SK-N-SH treated with all-trans-retinoic acid at 6 μM for 48 hours (cell line): ENCODE measurements around the gene AEBP2.

Experiments
- ATAC-seq: fragments of 200-7000 bp; cut with Tn5 transposase; 3 replicates; pipeline ENCODE4 v1.9.1; 2020; ENCODE audit warnings: mild to moderate bottlenecking, moderate library complexity
- ARNTL ChIP-seq: fragments of 450-650 bp; formaldehyde crosslinking; IDR thresholded peaks from 2 replicates; pipeline ENCODE4 v1.5.0; 2020; ENCODE audit warnings: low read depth, mild to moderate bottlenecking, moderate library complexity, borderline replicate concordance
- BACH2 ChIP-seq: fragments of 250-450 bp; sonication (Bioruptor Pico); IDR thresholded peaks from 2 replicates; pipeline ENCODE4 v1.9.0; 2021; ENCODE audit warnings: mild to moderate bottlenecking, borderline replicate concordance
- CSDC2 ChIP-seq: fragments of 250-450 bp; sonication (Bioruptor Pico); IDR thresholded peaks from 2 replicates; pipeline ENCODE4 v1.5.0; 2020; ENCODE audit warnings: mild to moderate bottlenecking, moderate library complexity
- ESRRG ChIP-seq: fragments of 250-450 bp; sonication (Bioruptor Pico); IDR thresholded peaks from 2 replicates; pipeline ENCODE4 v1.6.1; 2021; ENCODE audit warnings: mild to moderate bottlenecking
- GLIS3 ChIP-seq: fragments of 250-450 bp; sonication (Bioruptor Pico); IDR thresholded peaks from 2 replicates; pipeline ENCODE4 v1.5.0; 2020; ENCODE audit warnings: mild to moderate bottlenecking, moderate library complexity
- OSR1 ChIP-seq: fragments of 250-450 bp; sonication (Bioruptor Pico); IDR thresholded peaks from 2 replicates; pipeline ENCODE4 v1.8.0; 2022; ENCODE audit warnings: moderate library complexity, mild to moderate bottlenecking, inconsistent platforms
- PATZ1 ChIP-seq: fragments of 250-450 bp; sonication (Bioruptor Pico); IDR thresholded peaks from 2 replicates; pipeline ENCODE4 v1.8.0; 2020; ENCODE audit warnings: mild to moderate bottlenecking, moderate library complexity, borderline replicate concordance
- PPARA ChIP-seq: fragments of 250-450 bp; sonication (Bioruptor Pico); IDR thresholded peaks from 2 replicates; pipeline ENCODE4 v1.5.0; 2020; ENCODE audit warnings: mild to moderate bottlenecking, borderline replicate concordance
- RARB ChIP-seq: fragments of 250-450 bp; sonication (Bioruptor Pico); IDR thresholded peaks from 2 replicates; pipeline ENCODE4 v1.8.0; 2021; ENCODE audit warnings: mild to moderate bottlenecking, moderate library complexity
- SNAI2 ChIP-seq: fragments of 250-450 bp; sonication (Bioruptor Pico); IDR thresholded peaks from 2 replicates; pipeline ENCODE4 v1.5.0; 2020; ENCODE audit warnings: mild to moderate bottlenecking, moderate library complexity
- TOX ChIP-seq: fragments of 250-450 bp; sonication (Bioruptor Pico); IDR thresholded peaks from 2 replicates; pipeline ENCODE4 v1.8.0; 2021; ENCODE audit warnings: mild to moderate bottlenecking, moderate library complexity, borderline replicate concordance
- TSHZ2 ChIP-seq: fragments of 250-450 bp; sonication (Bioruptor Pico); IDR thresholded peaks from 2 replicates; pipeline ENCODE4 v1.5.0; 2020; ENCODE audit warnings: mild to moderate bottlenecking, moderate library complexity
- ZC3H10 ChIP-seq: fragments of 250-450 bp; sonication (Bioruptor Pico); IDR thresholded peaks from 2 replicates; pipeline ENCODE4 v1.5.1; 2021; ENCODE audit warnings: mild to moderate bottlenecking, moderate library complexity
- ZFP3 ChIP-seq: fragments of 250-450 bp; sonication (Bioruptor Pico); IDR thresholded peaks from 2 replicates; pipeline ENCODE4 v1.5.0; 2020; ENCODE audit warnings: mild to moderate bottlenecking, moderate library complexity
- ZFP30 ChIP-seq: fragments of 450-650 bp; formaldehyde crosslinking; IDR thresholded peaks from 2 replicates; pipeline ENCODE4 v1.5.0; 2022; ENCODE audit warnings: mild to moderate bottlenecking, moderate library complexity
- ZNF565 ChIP-seq: fragments of 450-650 bp; formaldehyde crosslinking; conservative IDR thresholded peaks from 2 replicates; pipeline ENCODE4 v1.5.0; 2020; ENCODE audit warnings: low read depth, mild to moderate bottlenecking, moderate library complexity
- ZNF70 ChIP-seq: fragments of 450-650 bp; formaldehyde crosslinking; IDR thresholded peaks from 2 replicates; pipeline ENCODE4 v1.5.0; 2020; ENCODE audit warnings: mild to moderate bottlenecking, moderate library complexity
- ZNF8 ChIP-seq: fragments of 450-650 bp; formaldehyde crosslinking; IDR thresholded peaks from 2 replicates; pipeline ENCODE4 v1.5.0; 2020; ENCODE audit warnings: mild to moderate bottlenecking, moderate library complexity
- TF ChIP-seq, protein P1 (sequence below): fragments of 250-450 bp; sonication (Bioruptor Pico); IDR thresholded peaks from 2 replicates; pipeline ENCODE4 v1.8.0; 2021; ENCODE audit warnings: low read depth, mild to moderate bottlenecking, moderate library complexity, borderline replicate concordance
- TF ChIP-seq, protein P2 (sequence below): fragments of 250-450 bp; sonication (Bioruptor Pico); IDR thresholded peaks from 2 replicates; pipeline ENCODE4 v1.5.1; 2021; ENCODE audit warnings: mild to moderate bottlenecking, moderate library complexity

Gene AEBP2

GRCh38 chr12:19456176-19456575 is 16.9 kb downstream of the AEBP2 start:
- no peak for TF ChIP-seq ZC3H10 (CRISPR knock-in tag)
- no peak for TF ChIP-seq GLIS3 (CRISPR knock-in tag)
- no peak for TF ChIP-seq BACH2
- no peak for TF ChIP-seq TOX
- no peak for TF ChIP-seq TSHZ2 (CRISPR knock-in tag)
- TF ChIP-seq, protein P1, sequence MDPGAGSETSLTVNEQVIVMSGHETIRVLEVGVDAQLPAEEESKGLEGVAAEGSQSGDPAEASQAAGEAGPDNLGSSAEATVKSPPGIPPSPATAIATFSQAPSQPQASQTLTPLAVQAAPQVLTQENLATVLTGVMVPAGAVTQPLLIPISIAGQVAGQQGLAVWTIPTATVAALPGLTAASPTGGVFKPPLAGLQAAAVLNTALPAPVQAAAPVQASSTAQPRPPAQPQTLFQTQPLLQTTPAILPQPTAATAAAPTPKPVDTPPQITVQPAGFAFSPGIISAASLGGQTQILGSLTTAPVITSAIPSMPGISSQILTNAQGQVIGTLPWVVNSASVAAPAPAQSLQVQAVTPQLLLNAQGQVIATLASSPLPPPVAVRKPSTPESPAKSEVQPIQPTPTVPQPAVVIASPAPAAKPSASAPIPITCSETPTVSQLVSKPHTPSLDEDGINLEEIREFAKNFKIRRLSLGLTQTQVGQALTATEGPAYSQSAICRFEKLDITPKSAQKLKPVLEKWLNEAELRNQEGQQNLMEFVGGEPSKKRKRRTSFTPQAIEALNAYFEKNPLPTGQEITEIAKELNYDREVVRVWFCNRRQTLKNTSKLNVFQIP (CRISPR knock-in tag): no peak
- no peak for TF ChIP-seq SNAI2 (CRISPR knock-in tag)
- TF ChIP-seq PATZ1 (CRISPR knock-in tag): no peak
- TF ChIP-seq RARB (CRISPR knock-in tag): no peak
- TF ChIP-seq ZNF70: no peak
- no peak for TF ChIP-seq ZNF8 (CRISPR knock-in tag)
- no peak for ATAC-seq

- ATAC-seq: no peak
- TF ChIP-seq, protein P1 (CRISPR knock-in tag): no peak
- TF ChIP-seq ZFP3 (CRISPR knock-in tag) (no peak), TSHZ2 (CRISPR knock-in tag) (no peak), PATZ1 (CRISPR knock-in tag) (no peak), OSR1 (CRISPR knock-in tag) (no peak), ARNTL (CRISPR knock-in tag) (no peak)
These were observed 18.3 kb downstream of the AEBP2 start for GRCh38 chr12:19457561-19457960.

DNA sequence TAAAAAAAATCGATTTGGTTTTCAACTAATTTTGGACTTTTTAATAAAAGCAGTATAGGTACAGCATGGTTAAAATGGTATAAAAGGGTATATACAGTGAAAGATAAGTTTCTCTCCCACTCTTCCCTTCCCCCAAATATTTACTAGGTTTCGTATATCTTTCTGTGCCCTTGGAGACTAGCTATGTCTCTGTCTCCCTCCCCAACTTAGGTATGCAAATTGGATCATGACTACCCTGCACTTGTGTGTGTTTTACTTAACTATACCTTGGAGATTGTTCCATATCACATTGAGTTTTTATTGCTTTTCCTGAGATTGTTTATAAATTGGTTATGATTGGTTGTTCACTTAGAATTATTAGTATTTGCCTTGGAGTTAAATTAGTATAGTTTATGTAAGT is 19.4 kb downstream of the AEBP2 start:
- no peak for ATAC-seq
- TF ChIP-seq SNAI2 (CRISPR knock-in tag) (no peak), ARNTL (CRISPR knock-in tag) (no peak), TSHZ2 (CRISPR knock-in tag) (no peak), ZFP30 (CRISPR knock-in tag) (no peak), BACH2 (no peak), OSR1 (CRISPR knock-in tag) (no peak), ZC3H10 (CRISPR knock-in tag) (no peak), RARB (CRISPR knock-in tag) (no peak), PPARA (no peak), ESRRG (CRISPR knock-in tag) (no peak), ZNF565 (no peak), CSDC2 (no peak)
- TF ChIP-seq, protein P2, sequence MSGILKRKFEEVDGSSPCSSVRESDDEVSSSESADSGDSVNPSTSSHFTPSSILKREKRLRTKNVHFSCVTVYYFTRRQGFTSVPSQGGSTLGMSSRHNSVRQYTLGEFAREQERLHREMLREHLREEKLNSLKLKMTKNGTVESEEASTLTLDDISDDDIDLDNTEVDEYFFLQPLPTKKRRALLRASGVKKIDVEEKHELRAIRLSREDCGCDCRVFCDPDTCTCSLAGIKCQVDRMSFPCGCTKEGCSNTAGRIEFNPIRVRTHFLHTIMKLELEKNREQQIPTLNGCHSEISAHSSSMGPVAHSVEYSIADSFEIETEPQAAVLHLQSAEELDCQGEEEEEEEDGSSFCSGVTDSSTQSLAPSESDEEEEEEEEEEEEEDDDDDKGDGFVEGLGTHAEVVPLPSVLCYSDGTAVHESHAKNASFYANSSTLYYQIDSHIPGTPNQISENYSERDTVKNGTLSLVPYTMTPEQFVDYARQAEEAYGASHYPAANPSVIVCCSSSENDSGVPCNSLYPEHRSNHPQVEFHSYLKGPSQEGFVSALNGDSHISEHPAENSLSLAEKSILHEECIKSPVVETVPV (CRISPR knock-in tag): no peak
